Large intestine (tissue), 3 donors: Measurements from ENCODE around the gene CALB2. TPM values are rescaled to one million over a fixed set of nuclear protein-coding genes. Genes with fewer than 3 reads are reported as not detected.

Source experiments
- DNase-seq, 2 donors: peaks; one replicate each; pipeline versions ENCODE4 v3.0.0 to v3.0.0-alpha.2; 2013
- H3K27ac ChIP-seq: one replicate; pipeline ENCODE4 v1.5.1; 2013; ENCODE audit warnings: low read length
- H3K27me3 ChIP-seq: 2 replicates; pipeline ENCODE4 v1.6.1; 2013; ENCODE audit warnings: low read length; ENCODE audit not compliant: control insufficient read depth, insufficient read depth
- H3K36me3 ChIP-seq: 2 replicates; pipeline ENCODE4 v1.6.1; 2013; ENCODE audit warnings: low read length; ENCODE audit not compliant: control insufficient read depth, insufficient read depth
- H3K4me1 ChIP-seq: one replicate; pipeline ENCODE4 v1.6.1; 2013; ENCODE audit warnings: low read length; ENCODE audit not compliant: control insufficient read depth, insufficient read depth
- H3K4me3 ChIP-seq: one replicate; pipeline ENCODE4 v1.5.1; 2013; ENCODE audit warnings: low read length
- H3K9me3 ChIP-seq: one replicate; pipeline ENCODE4 v1.6.1; 2013; ENCODE audit warnings: mild to moderate bottlenecking, low read depth, low read length, moderate library complexity; ENCODE audit not compliant: control insufficient read depth
- WGBS: methylation state at CpG from one replicate; pipeline ENCODE4 v1.1.5; 2013; ENCODE audit warnings: low lambda C conversion rate; ENCODE audit not compliant: insufficient coverage; 5-methylcytosine and 5-hydroxymethylcytosine counted together
- polyA plus RNA-seq: library from polyadenylated mRNA; unstranded; fragments of 120-200 nt; gene quantifications from one replicate; pipeline ENCODE4 v1.2.1, GENCODE V29; 2013

CALB2 gene
- polyA plus RNA-seq, 1 donor, result 1.5 TPM

GRCh38 chr16:71439523-71439922 lies 81.0 kb downstream of the CALB2 start:
- DNase-seq, result no peak
- no peaks in the 10 kb centered on the region for H3K36me3 ChIP-seq
- peaks cover 17% of the 10 kb centered on the region for H3K9me3 ChIP-seq
- no peak overlapping the region for H3K27ac ChIP-seq
- H3K27me3 ChIP-seq, result peaks cover 13% of the 10 kb centered on the region
- H3K4me3 ChIP-seq, result no peak overlapping the region
- H3K4me1 ChIP-seq, result no peaks in the 10 kb centered on the region
- no CpG with 5 or more reads among the region's 3 CpGs for WGBS

Other genes starting within 250 kb of the CALB2 start
- 3.2 TPM for gene HYDIN, start 128.0 kb upstream of the CALB2 start, polyA plus RNA-seq
- 34.9 TPM for gene CMTR2, start 69.3 kb upstream of the CALB2 start, polyA plus RNA-seq
- gene TLE7, start 83.3 kb downstream of the CALB2 start, polyA plus RNA-seq, result not detected
- gene ZNF23, start 103.5 kb downstream of the CALB2 start, polyA plus RNA-seq, result 11.6 TPM
- gene ZNF19, start 130.6 kb downstream of the CALB2 start, polyA plus RNA-seq, result 8.1 TPM
- 0.12 TPM for gene CHST4, start 167.7 kb downstream of the CALB2 start, polyA plus RNA-seq
- 0.22 TPM for gene TAT, start 218.4 kb downstream of the CALB2 start, polyA plus RNA-seq